Retinal pigment epithelial cell (primary cell): ENCODE measurements around the gene SPEM1.

Experiments
- DNase-seq: peaks from one replicate; pipeline ENCODE4 v3.0.0-alpha.2; 2010; ENCODE audit warnings: low read depth
- H3K4me3 ChIP-seq: 2 replicates; pipeline ENCODE4 v1.5.1; 2011; ENCODE audit warnings: mild to moderate bottlenecking, low read length, control low read depth, moderate library complexity
- CTCF ChIP-seq: conservative IDR thresholded peaks from 2 replicates; pipeline ENCODE4 v1.5.1; 2011; ENCODE audit warnings: low read depth, low read length, control low read depth, inconsistent platforms

Gene SPEM1

GRCh38 chr17:7421186-7421585, 1.1 kb downstream of the SPEM1 start:
- DNase-seq, result no peak
- no peak overlapping the region for H3K4me3 ChIP-seq
- no peak for TF ChIP-seq CTCF

- no peak for DNase-seq
- no peak overlapping the region for H3K4me3 ChIP-seq
- no peak for TF ChIP-seq CTCF
Observed at GRCh38 chr17:7423679-7424078, 3.6 kb downstream of the SPEM1 start.

- H3K4me3 ChIP-seq, result no peak within 1 kb of the TSS
- DNase-seq, result no peak
- no peak for TF ChIP-seq CTCF
Observed at GRCh38 chr17:7425316-7425715, 5.2 kb downstream of the SPEM1 start, which contains the start of gene SPEM2. TSS of gene SPEM2 (plus strand) at chr17:7425616. CDS start at chr17:7425689, 73 bp downstream.

- no peak overlapping the region for H3K4me3 ChIP-seq
- no peak for TF ChIP-seq CTCF
Observed at GRCh38 chr17:7425756-7426155, 5.6 kb downstream of the SPEM1 start.

GRCh38 chr17:7426203-7426863, 6.2 kb downstream of the SPEM1 start:
- no peak overlapping the region for H3K4me3 ChIP-seq
- DNase-seq, result no peak
- TF ChIP-seq CTCF, result no peak

More at GRCh38 chr17:7425756-7426155, 5.6 kb downstream of the SPEM1 start:
- no peak for DNase-seq

- TF ChIP-seq CTCF, result no peak
- DNase-seq, result no peak
- H3K4me3 ChIP-seq, result no peak overlapping the region
Observed at GRCh38 chr17:7426896-7427489, 6.9 kb downstream of the SPEM1 start.

- no peak for TF ChIP-seq CTCF
- H3K4me3 ChIP-seq, result no peak overlapping the region
- no peak for DNase-seq
Observed at GRCh38 chr17:7427549-7427948, 7.4 kb downstream of the SPEM1 start.
